Heart left ventricle (tissue), 13 donors: ENCODE data around the gene ZNF584.
A peak's percentile ranks its signal among the peaks of the same experiment; 100 is the strongest.

Experiments used
- CTCF ChIP-seq, 12 donors: fragments of 200-600 bp; sonication (generic) in 4 of 12; IDR thresholded peaks; one replicate each; pipeline versions ENCODE4 v1.5.0 to v1.8.0; 2018 to 2022; ENCODE audit warnings: antibody characterized with exemption in 12 of 12, mild to moderate bottlenecking in 5 of 12
- POLR2A ChIP-seq, 2 donors: fragments of 450-650 bp; IDR thresholded peaks; one replicate each; pipeline ENCODE4 v1.6.1; 2017; ENCODE audit warnings: antibody characterized with exemption in 2 of 2, mild to moderate bottlenecking in 2 of 2, moderate library complexity in 2 of 2
- donor health status: ischemic (EF 13 %, LVEDD 7.1; RV severe dilation, severe dysfunction).
- donor health status: DM: no; HTN: yes; CAD: no.
- donor health status: DM: no; HTN: no; CAD: no.
- donor health status: ischemic (EF 25% LVEDD 6.9; RV normal size, moderate dysfunction).
- donor health status: ischemic (EF 25% LVEDD 5.7; RV mildly dilated, moderate dysfunction).
- donor health status: ischemic (EF 35%, LVEDD 5.7; RV mildly dilated, moderate dysfunction).
- donor health status: nonischemic (EF 11% LVEDD 7.7; RV severe dilation, severe dysfunction).
- donor health status: DM: yes; HTN: yes; CAD: no.
- donor health status: PGD.
- donor health status: ischemic (EF 29% LVEDD 5.4; RV normal size, mild dysfunction).
- donor health status: nonischemic (EF 23%, LVEDD 6.1; RV moderate dilation, normal function).

GRCh38 chr19:58408152-58409009 lies at the start of gene ZNF584:
- peak in 5 of 12 donors; percentile 12 to 33 (median 24) for TF ChIP-seq CTCF (IDR thresholded peaks at IDR 0.05)
- peak; percentile 61 to 95 for TF ChIP-seq POLR2A (IDR thresholded peaks at IDR 0.05)
